DMS53 treated with DMSO at 0.1 percent for 48 hours (cell line): ENCODE data around the gene FBLIM1.
"Not testable (repeated sequence)": the region's sequence is repeated elsewhere in the genome, so short reads cannot be mapped to it uniquely, and the experiment has no call there.

Experiments
- DNase-seq: peaks from one replicate; lab custom pipeline; 2025; ENCODE audit not compliant: unreplicated experiment; lab: John Stamatoyannopoulos, UW

FBLIM1 gene

GRCh38 chr1:15807121-15807520 lies 48.5 kb downstream of the FBLIM1 start:
- DNase-seq, result no peak

GRCh38 chr1:15807549-15807948 lies 49.0 kb downstream of the FBLIM1 start, which contains the start of gene UQCRHL:
TSS of gene UQCRHL (minus strand) at chr1:15807649. CDS start at chr1:15807649, 0 bp downstream.
- DNase-seq, result not testable (repeated sequence)

- DNase-seq, result no peak
These were observed 50.4 kb downstream of the FBLIM1 start for GRCh38 chr1:15808955-15809354.

- DNase-seq, result no peak
These were observed 51.5 kb downstream of the FBLIM1 start for GRCh38 chr1:15810073-15810472.

- DNase-seq, result no peak
These were observed 58.1 kb downstream of the FBLIM1 start for GRCh38 chr1:15816674-15817073.

GRCh38 chr1:15820478-15820877 lies 61.9 kb downstream of the FBLIM1 start:
- DNase-seq, result no peak

DNA sequence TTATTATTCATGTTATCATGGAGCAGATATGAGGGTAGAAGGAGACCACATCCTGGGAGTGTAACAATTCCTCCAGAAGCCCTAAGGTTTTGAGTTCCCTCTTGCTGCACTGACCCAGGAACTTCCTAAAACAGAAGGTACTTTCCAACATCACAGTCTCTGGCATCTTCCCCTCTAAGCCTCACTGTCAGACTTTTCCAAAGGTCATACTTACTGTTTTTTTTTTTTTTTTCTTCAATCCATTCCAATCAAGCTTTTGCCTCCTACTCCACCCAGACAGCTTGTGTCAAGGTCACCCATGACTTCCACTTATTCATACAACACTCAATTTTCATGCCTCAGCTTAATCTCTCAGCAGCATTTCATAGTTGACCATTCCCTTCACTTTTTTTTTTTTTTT lies 67.2 kb downstream of the FBLIM1 start:
- no peak for DNase-seq

DNA sequence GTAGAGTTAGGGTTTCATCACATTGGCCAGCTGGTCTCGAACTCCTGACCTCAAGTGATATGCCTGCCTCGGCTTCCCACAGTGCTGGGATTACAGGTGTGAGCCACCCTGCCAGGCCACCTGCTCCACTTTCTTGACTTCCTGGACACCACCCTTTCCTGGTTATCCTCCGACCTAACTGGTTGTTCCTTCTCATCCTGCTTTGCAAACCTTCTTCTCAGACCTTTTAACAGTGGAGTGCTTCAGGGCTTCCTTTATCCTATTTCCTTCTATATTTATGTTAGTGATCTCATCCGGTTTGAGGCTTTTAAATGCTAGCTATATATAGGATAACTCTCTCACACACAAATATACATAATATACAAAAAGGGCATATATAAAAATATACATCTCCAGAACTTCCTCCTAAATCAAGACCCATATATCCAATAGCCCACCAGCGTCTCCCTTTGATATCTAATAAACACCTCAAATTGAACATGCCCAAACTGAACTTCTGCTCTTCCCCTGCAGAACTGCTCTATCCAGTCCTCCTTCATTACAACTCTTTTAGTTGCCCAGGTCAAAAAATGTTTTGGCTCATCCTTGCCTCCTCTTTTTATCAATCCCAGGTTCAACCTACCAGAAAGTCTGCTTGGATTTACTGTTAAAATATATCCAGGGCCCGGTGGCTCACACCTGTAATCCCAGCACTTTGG lies 68.4 kb downstream of the FBLIM1 start:
- DNase-seq, result no peak

DNA sequence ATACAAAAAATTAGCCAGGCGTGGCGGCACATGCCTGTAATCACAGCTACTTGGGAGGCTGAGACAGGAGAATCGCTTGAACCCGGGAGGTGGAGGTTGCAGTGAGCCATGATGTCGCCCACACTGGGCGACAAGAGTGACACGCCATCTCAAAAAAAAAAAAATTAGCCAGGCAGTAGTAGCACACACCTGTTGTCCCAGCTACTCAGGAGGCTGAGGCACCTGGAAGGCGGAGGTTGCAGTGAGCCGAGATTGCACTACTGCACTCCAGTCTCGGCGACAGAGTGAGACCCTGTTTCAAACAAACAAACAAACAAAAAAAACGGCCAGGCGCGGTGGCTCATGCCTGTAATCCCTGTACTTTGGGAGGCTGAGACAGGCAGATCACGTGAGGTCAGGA lies 69.0 kb downstream of the FBLIM1 start:
- DNase-seq, result not testable (repeated sequence)

- not testable (repeated sequence) for DNase-seq
These were observed 70.3 kb downstream of the FBLIM1 start for GRCh38 chr1:15828931-15829330.

DNA sequence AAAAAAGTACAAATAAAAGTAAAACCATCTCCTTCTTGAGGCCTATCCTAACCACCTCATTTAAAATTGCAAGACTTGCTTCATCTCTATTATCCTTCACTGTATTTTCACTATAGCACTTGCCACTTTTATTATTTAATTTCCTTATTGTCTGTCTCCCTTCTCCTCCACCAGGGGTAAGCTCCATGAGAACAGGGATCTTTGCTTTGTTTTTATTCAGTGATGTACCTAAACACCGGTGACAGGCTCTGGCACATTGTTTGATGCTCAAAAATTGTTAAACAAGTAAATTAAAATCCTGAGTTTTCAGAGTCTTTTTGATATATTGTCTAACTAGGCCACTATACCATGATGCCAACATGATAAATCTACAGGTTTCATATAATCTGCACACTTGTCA lies 71.7 kb downstream of the FBLIM1 start:
- DNase-seq, result no peak

GRCh38 chr1:15833069-15833679 lies 74.6 kb downstream of the FBLIM1 start:
- DNase-seq, result peak; percentile 61

- DNase-seq, result no peak
These were observed 75.3 kb downstream of the FBLIM1 start for GRCh38 chr1:15833842-15834405.

- peak; percentile 84 for DNase-seq
These were observed 76.0 kb downstream of the FBLIM1 start for GRCh38 chr1:15834406-15835204.

DNA sequence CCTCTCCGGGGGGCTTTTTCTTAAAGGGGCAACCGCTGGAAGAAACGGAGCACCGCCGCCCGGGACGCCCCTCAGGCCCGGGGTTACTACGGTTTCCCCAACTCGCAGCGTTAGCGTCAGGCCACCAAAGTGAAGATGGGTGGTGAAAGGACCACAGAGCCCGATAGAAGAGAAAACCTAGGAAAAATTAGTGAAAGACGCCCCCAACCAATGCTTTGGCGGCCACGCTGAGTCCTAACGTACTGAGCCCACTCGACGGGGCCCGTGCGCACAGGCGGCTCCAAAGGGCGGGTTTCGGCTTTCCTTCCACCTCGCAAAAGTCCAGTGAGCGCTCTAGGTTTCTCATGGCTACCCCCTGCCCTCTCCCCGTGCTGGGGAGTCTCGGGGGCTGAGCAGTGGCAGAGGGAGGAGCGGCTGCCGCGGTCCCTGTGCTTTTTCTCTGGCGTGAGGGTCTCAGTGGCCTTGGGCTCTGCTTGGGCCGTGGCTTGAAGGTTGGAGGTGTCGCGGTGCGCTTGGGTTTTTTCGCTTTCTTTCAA lies 76.7 kb downstream of the FBLIM1 start:
- no peak for DNase-seq

DNA sequence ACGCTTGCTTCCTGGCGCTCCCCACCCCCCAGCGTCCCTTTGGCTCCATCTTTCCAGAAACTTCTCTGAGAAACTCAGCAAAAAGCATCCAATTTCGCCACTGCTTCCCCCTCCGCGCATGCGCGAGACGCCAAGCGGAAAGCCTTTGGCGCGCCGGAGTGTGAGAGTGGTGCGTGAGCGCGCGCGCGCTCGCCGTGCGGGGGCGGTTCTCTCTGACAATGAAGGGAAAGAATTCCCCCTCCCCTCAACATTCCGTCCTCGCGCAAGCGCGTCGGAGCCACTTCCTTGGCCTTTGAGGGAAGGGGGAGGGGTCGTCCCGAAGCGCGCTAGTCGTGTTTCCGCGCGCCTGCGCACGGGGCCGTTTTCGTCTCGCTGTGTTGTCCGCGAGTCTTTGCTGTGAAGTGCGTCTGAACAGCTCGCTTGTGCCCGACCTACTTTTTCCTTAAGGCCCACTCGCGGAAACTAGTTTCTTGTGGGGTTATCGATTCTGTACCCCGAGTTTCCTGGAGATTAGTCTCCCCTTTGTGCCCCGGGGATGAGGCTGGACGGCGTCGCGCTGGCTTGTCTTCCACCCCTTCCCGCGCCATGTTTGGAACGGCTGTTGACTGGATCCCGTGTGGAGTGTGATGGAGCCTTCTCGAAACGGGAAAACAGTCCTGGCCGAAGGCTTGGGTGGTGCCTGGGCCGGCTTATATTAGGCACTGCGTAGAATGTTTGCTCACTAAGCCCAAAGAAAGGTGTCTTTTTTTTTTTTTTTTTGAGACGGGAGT lies 77.3 kb downstream of the FBLIM1 start:
- peak; percentile 98 for DNase-seq
